ENCODE results near the gene MIGA1.
"Not testable (repeated sequence)": the region's sequence is repeated elsewhere in the genome, so short reads cannot be mapped to it uniquely, and the experiment has no call there.

Gene MIGA1

GRCh38 chr1:77779529-77780281 lies at the start of gene MIGA1:
MIGA1 (plus strand) TSS chr1:77779649; CDS start chr1:77783253, 3,604 bp downstream.
- DNase-seq (ENCODE audit: low spot score): peak; percentile 77

GRCh38 chr1:77732090-77732489 lies 47.4 kb upstream of the MIGA1 start:
- no peak for DNase-seq (ENCODE audit: low spot score)

- DNase-seq (ENCODE audit: low spot score): no peak
Measured at GRCh38 chr1:77739235-77739634, 40.2 kb upstream of the MIGA1 start.

DNA sequence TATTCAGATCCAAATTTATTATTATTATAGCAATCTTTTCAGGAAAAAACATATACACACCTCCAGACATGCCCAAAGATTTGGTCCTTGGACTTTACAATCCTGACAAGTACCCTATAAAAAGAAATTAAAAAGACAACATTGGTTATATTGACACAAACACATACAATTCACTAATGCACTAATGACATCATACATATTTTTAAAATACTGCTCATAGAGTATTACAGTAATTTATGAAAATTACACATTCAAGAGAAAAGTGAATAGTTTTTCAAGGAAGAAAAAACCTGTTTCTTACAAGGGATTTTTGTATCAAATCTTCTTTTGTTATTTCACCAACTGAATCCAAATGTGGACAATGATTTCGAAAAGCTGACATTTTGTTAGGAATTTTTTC lies 38.1 kb upstream of the MIGA1 start:
- DNase-seq (ENCODE audit: low spot score): no peak

- DNase-seq (ENCODE audit: low spot score): no peak
Measured at GRCh38 chr1:77742011-77742555, 37.4 kb upstream of the MIGA1 start.

DNA sequence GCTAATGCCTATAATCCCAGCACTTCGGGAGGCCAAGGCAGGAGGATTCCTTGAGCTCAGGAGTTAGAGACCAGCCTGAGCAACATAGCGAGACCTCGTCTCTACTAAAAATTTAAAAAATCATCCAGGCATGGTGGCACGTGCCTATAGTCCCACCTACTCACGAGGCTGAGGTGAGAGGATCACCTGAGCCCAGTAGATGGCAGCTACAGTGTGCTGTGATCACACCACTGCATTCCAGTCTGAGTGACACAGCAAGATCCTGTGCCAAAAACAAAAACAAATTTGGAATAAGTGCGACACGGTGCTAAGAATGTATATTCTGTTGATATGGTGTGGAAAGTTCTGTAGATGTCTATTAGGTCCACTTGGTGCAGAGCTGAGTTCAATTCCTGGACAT lies 34.9 kb upstream of the MIGA1 start:
- no peak for DNase-seq (ENCODE audit: low spot score)

DNA sequence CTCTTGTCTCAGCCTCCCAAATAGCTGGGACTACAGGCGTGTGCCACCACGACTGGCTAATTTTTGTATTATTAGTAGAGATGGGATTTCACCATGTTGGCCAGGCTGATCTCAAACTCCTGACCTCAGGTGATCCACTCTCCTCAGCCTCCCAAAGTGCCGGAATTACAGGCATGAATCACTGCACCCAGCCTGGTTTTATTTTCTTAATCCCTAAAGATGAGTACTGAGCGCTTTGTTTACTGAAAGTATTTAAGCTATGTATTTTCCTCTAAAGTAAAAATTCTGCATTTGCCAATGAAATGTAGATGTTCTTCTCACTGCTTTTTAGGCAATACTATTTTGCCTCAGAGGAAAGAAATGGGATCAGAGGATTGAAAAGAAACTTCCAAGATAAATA lies 30.0 kb upstream of the MIGA1 start:
- not testable (repeated sequence) for DNase-seq (ENCODE audit: low spot score)

DNA sequence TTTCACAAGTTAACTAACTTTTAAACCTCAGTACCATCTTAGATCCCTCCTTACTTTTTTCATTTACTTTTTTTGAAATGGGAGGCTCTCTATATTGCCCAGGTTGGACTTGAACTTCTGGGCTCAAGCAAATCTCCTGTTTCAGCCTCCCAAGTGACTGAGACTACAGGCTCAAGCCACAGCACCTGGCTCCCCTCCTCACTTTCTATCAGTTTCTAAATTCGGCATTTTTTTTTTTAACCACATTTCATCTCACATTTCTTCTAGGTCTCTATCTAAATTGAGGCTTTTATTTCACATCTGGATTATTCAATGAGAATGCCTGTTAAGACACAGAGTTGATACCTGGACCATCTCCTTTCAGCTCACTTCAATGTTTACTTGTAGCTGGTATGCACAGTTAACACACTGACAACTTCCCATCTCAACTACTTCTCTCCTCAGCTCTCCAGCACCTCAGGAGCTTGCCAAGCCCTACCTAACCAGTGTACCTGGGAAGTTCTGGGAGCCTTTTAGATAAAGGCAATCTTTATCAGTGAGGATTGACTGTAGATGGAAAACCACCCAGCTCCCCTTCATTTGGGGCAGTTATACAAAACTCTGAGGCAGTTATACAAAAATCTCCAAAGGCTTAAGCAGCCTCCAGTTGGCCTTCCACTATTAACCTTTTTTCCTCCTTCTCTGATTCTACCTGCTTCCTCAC lies 23.2 kb upstream of the MIGA1 start:
- DNase-seq (ENCODE audit: low spot score): no peak

- DNase-seq (ENCODE audit: low spot score): no peak
Measured at GRCh38 chr1:77757066-77757584, 22.3 kb upstream of the MIGA1 start.

GRCh38 chr1:77757603-77758002 lies 21.8 kb upstream of the MIGA1 start:
- no peak for DNase-seq (ENCODE audit: low spot score)

GRCh38 chr1:77759071-77760028 lies 20.1 kb upstream of the MIGA1 start, which contains the start of gene USP33:
USP33 (minus strand) TSS chr1:77759852; CDS start chr1:77741697, 18,155 bp downstream.
- DNase-seq (ENCODE audit: low spot score): peak; percentile 91

GRCh38 chr1:77762072-77762476 lies 17.4 kb upstream of the MIGA1 start:
- DNase-seq (ENCODE audit: low spot score): no peak

DNA sequence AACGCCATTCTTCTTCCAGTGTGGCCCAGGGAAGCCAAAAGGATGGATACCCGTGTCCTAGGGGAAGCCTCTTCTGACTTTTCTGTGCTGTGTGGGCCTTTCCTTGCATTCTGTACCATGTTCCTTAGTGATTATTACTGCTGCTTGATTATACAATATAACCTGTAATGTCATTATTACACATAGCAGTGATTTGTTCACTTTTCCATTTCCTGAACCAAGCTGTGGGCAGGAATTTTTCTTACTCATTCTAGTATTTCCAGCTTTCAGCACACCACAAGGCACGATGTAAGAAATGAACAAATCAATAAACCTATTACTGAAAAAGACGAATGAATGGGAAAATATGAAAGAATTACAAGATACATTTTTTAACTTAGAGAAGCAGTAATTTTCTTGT lies 11.4 kb upstream of the MIGA1 start:
- no peak for DNase-seq (ENCODE audit: low spot score)

GRCh38 chr1:77776007-77776700 lies 3.3 kb upstream of the MIGA1 start:
- DNase-seq (ENCODE audit: low spot score): no peak

DNA sequence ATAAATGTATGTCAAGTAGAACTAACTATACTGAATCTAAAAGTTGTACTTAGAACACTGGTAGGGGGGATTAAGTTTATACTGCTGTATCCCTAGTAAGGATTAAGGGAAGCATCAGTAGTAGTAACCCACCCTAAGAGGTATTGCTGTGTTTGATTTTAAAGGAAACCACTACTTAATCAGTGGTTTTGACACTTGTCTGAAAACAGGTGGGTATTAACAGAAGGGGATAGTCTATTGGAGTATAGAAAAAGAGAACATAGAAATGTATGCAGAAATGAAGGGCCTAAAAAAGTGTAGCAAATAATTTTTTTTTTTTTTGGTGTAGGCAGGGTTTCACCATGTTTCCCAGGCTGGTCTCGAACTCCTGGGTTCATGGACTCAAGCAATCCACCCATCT lies 2.2 kb downstream of the MIGA1 start:
- DNase-seq (ENCODE audit: low spot score): no peak

DNA sequence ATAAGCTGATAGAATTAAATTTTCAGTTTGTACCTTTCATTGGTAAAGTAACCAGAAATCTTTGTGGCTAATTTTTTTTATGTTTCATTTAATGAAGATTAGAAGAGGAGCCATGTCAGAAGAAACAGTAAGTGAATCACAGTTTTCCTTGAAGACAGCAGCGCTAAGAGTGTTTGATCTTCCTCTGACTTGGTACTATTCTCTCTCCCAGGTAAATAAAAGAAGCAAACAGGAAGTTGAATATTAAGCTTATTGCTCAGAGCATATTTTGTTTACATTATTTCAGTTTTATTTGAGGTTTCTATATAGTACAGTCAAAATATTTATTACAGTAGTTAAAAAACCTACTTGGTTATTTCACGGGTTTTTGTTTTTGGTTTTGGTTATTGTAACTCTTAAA lies 3.7 kb downstream of the MIGA1 start:
- DNase-seq (ENCODE audit: low spot score): no peak

DNA sequence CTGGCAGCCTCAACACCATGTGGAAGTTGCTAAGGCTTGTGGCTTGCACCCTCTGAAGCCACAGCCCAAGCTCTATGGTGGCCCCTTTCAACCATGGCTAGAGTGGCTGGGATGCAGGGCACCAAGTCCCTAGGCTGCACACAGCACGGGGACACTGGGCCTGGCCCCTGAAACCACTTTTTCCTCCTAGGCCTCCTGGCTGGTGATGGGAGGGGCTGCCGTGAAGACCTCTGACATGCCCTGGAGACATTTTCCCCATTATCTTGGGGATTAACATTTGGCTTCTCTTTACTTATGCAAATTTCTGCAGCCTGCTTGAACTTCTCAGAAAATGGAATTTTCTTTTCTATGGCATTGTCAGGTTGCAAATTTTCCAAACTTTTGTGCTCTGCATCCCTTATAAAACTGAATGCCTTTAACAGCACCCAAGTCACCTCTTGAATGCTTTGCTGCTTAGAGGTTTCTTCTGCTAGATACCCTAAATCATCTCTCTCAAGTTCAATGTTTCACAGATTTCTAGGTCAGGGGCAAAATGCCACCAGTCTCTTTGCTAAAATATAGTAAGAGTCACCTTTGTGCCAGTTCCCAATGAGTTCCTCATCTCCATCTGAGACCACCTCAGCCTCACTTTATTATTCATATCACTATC lies 6.8 kb downstream of the MIGA1 start:
- not testable (repeated sequence) for DNase-seq (ENCODE audit: low spot score)

DNA sequence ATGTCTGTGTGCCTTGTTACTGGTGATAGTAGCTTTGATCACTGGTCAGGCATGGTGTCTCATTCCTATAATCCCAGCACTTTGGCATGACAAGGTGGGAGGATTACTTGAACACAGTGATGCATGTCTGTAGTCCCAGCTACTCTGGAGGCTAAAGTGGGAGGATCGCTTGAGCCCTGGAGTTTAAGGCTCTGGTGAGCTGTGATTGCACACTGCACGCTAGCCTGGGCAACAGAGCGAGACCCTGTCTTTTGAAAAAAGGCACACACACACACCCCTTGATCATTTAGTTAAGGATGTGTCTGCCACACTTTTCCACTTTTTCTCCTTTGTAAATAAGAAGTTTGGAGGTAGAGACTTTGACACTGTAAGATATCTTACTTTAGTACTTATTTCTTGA lies 15.1 kb downstream of the MIGA1 start:
- no peak for DNase-seq (ENCODE audit: low spot score)

- no peak for DNase-seq (ENCODE audit: low spot score)
Measured at GRCh38 chr1:77796695-77797405, 17.4 kb downstream of the MIGA1 start.

- DNase-seq (ENCODE audit: low spot score): no peak
Measured at GRCh38 chr1:77797991-77798390, 18.5 kb downstream of the MIGA1 start.

All from germinal center (tissue), 1 donor.